Activated CD4-positive, alpha-beta memory T cell treated with anti-CD3 and anti-CD28 coated beads, Interleukin-2, amount 10 ng/mL, durations not matched to agents 7 days and 5 days (primary cell): ENCODE data around the gene ATRN. TPM values are rescaled to one million over a fixed set of nuclear protein-coding genes. Genes with fewer than 3 reads are reported as not detected.

Experiments used
- CTCF ChIA-PET: fragments of 350-600 bp; sonication (Branson Sonifier 250); formaldehyde crosslinking; loops from one replicate; lab custom pipeline; 2021; ENCODE audit warnings: antibody characterized with exemption, inconsistent platforms; lab: Charles Lee
- POLR2A ChIA-PET: fragments of 350-600 bp; sonication (Branson Sonifier 250); formaldehyde crosslinking; loops from one replicate; lab custom pipeline; 2021; ENCODE audit warnings: antibody characterized with exemption; lab: Charles Lee
- DNase-seq: peaks from one replicate; pipeline ENCODE4 v3.0.0-alpha.2; 2020
- H3K27ac Mint-ChIP-seq: one replicate; pipeline ENCODE4 v1.8.0; 2021; ENCODE audit warnings: mild to moderate bottlenecking, mixed read lengths
- H3K27me3 Mint-ChIP-seq: one replicate; pipeline ENCODE4 v1.8.0; 2021; ENCODE audit warnings: mixed read lengths
- H3K36me3 Mint-ChIP-seq: one replicate; pipeline ENCODE4 v1.8.0; 2021; ENCODE audit warnings: low read depth, mixed read lengths
- H3K4me1 Mint-ChIP-seq: one replicate; pipeline ENCODE4 v1.8.0; 2021; ENCODE audit warnings: mixed read lengths
- H3K4me3 Mint-ChIP-seq: one replicate; pipeline ENCODE4 v1.8.0; 2021; ENCODE audit warnings: mild to moderate bottlenecking, mixed read lengths
- H3K9me3 Mint-ChIP-seq: one replicate; pipeline ENCODE4 v1.8.0; 2021; ENCODE audit warnings: mixed read lengths
- total RNA-seq, 2 experiments: library from RNA; stranded (reverse); gene quantifications; one replicate each; pipeline ENCODE4 v1.2.3, GENCODE V29; 2021

Gene ATRN
- total RNA-seq, 2 experiments from 2014 or later: 7.8 to 8.1 TPM

DNA sequence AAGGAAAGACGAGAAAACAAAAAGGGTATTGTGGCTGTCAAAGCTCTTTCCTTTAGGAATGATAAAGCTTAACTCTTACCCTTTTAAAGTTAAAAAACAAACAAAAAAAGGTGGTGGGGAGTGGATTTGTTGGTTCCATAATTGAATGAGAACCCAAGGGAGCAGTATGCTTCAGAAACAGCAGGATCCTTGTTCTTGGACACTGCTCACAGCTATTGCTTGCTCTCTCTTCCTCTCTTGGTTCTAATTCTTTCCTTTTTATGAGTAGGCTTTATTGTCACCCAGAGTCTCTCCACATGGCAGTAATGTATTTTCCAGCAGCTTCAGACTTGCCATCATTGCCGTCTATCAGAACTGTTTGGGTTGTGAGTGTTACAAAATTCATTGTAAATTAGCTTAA lies 18.7 kb upstream of the ATRN start:
- DNase-seq: no peak
- no peaks in the 10 kb centered on the region for H3K36me3 Mint-ChIP-seq
- CTCF ChIA-PET: interaction anchor here (0.8 kb wide), 1 partner anchor 225 kb away, joined by 4 read pairs; no protein-coding TSS in a partner anchor
- H3K9me3 Mint-ChIP-seq: no peaks in the 10 kb centered on the region
- H3K27ac Mint-ChIP-seq: no peak overlapping the region
- POLR2A ChIA-PET: no interaction called here
- peaks cover 20% of the 10 kb centered on the region for H3K27me3 Mint-ChIP-seq
- no peak overlapping the region for H3K4me3 Mint-ChIP-seq
- no peaks in the 10 kb centered on the region for H3K4me1 Mint-ChIP-seq

DNA sequence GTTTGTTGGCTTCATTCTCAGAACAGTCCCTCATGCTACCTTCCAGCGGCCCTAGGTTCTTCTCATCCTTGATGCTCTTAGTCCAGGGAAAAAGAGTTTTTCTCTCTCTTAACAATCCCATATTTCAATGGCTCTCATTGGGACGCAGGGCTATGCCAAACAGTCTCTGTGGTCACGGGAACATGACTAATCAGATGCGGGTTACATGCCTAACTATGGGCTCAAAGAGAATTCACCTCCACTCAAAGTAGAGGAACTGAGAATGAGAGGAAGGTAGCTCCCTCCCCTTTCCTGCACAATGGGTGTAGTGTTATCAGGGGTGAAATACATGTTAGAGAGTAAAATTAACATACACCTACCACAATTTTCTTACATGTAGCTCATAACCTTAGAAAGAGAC lies 18.1 kb upstream of the ATRN start:
- CTCF ChIA-PET: interaction anchor here (0.5 kb wide), 1 partner anchor 187 kb away, joined by 4 read pairs; no protein-coding TSS in a partner anchor
- POLR2A ChIA-PET: no interaction called here
- no peaks in the 10 kb centered on the region for H3K9me3 Mint-ChIP-seq
- H3K27me3 Mint-ChIP-seq: peaks cover 18% of the 10 kb centered on the region
- no peaks in the 10 kb centered on the region for H3K4me1 Mint-ChIP-seq
- H3K36me3 Mint-ChIP-seq: no peaks in the 10 kb centered on the region
- no peak overlapping the region for H3K4me3 Mint-ChIP-seq
- H3K27ac Mint-ChIP-seq: no peak overlapping the region
- DNase-seq: no peak

DNA sequence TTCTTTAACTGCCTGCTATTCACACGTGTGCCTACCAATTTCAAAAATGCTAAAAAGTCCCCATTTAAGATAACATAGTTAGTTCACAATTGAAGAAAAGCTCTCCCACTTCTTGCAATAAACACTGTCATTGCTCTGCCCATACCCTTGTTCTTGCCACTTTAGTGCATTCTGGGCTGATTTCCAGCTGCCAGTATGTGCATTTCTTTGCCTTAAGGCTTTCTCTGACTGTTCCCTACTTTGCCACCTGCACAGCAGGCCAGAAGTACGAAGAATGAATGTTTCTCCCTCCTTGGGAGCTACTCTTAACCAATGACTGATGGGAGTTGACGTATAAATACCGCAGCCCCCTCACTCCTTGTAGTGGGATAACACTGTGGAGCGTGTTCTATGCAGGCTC lies 16.0 kb upstream of the ATRN start:
- POLR2A ChIA-PET: no interaction called here

DNA sequence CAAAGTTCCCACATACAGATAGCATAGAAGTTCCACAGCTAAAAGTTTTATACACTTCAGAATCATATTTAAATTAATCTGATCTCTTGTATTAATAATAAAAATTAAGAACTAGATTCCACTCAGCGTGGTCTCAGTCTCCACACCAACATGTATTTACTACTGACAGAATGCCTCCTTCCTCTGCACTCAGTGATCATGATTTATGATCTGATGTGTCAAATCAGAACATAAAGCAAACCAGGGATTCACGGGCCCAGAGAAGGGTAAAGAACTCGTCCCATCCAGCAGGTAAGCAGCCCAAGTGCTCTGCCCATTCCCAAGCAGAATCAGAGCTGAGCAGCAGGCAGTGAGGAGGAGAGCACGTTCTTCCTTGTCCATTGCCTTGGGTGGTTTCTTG lies 14.2 kb upstream of the ATRN start:
- H3K27me3 Mint-ChIP-seq: peaks cover 13% of the 10 kb centered on the region
- H3K4me3 Mint-ChIP-seq: no peak overlapping the region
- no peak overlapping the region for H3K27ac Mint-ChIP-seq
- DNase-seq: no peak
- H3K36me3 Mint-ChIP-seq: no peaks in the 10 kb centered on the region
- ChIA-PET POLR2A (interaction anchor here (0.7 kb wide), 1 partner anchor 20 kb away, joined by 3 read pairs; no protein-coding TSS in a partner anchor), CTCF (no interaction called here)
- no peaks in the 10 kb centered on the region for H3K4me1 Mint-ChIP-seq
- no peaks in the 10 kb centered on the region for H3K9me3 Mint-ChIP-seq

More for the DNA sequence above, 16.0 kb upstream of the ATRN start:
- peaks cover 16% of the 10 kb centered on the region for H3K27me3 Mint-ChIP-seq
- H3K27ac Mint-ChIP-seq: no peak overlapping the region
- H3K9me3 Mint-ChIP-seq: no peaks in the 10 kb centered on the region
- CTCF ChIA-PET: interaction anchor here (0.6 kb wide), 1 partner anchor 138 kb away, joined by 4 read pairs; no protein-coding TSS in a partner anchor
- no peak overlapping the region for H3K4me3 Mint-ChIP-seq
- no peaks in the 10 kb centered on the region for H3K4me1 Mint-ChIP-seq
- DNase-seq: no peak
- H3K36me3 Mint-ChIP-seq: no peaks in the 10 kb centered on the region

DNA sequence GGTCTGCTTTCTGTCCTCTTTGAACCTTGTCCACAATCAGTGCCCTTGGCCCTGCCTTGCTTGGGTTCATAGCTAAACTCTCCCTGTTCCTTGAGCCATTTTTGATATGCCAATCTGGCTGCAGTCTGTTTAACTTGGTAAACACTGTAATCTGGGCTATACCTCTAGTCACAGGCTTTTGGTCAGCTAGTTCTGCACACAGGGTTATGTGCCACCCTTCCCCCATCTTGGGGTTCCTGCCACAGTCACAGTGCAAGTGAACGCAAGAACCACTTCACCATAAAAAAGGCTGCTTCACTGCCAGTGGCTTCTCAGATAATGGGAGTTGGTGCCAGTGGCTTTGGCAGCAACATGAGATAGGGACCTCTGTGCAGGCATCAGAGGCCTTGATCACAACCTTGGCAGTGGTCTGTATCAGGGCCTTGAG lies 10.9 kb upstream of the ATRN start:
- no peak overlapping the region for H3K27ac Mint-ChIP-seq
- no peaks in the 10 kb centered on the region for H3K9me3 Mint-ChIP-seq
- no peak for DNase-seq
- ChIA-PET CTCF (no interaction called here), POLR2A (no interaction called here)
- peaks cover 6% of the 10 kb centered on the region for H3K27me3 Mint-ChIP-seq
- H3K4me3 Mint-ChIP-seq: no peak overlapping the region
- H3K36me3 Mint-ChIP-seq: no peaks in the 10 kb centered on the region
- no peaks in the 10 kb centered on the region for H3K4me1 Mint-ChIP-seq

DNA sequence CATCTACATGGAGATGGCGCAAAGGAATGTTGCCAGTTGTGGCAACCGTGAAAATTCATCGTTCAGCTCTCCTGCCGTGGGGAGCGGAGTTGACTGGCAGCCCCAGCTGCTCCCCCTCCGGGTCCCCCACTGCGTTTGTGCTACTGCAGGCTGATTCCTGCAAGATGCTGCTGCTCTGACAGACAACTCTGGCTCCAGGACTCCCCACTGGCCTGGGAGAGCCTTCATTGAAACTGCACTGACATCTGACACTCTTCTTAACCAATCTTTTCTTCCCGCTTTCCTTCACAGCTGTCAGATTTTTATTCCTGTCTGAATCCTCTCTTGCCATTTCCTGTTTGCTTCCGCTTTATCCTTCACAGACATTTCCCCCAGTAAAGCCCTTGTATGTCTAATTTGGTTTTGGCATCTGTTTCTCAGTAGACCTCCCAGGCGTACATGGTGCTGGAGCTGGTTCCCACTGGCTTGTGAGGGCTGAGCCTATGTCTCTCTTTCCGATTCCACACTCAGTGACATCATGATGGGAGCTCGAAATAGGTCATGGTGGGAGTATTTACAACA lies 9.5 kb upstream of the ATRN start:
- Mint-ChIP-seq H3K4me1 (no peaks in the 10 kb centered on the region), H3K36me3 (no peaks in the 10 kb centered on the region), H3K27ac (no peak overlapping the region), H3K27me3 (peaks cover 14% of the 10 kb centered on the region), H3K4me3 (no peak overlapping the region), H3K9me3 (no peaks in the 10 kb centered on the region)
- CTCF ChIA-PET: no interaction called here
- POLR2A ChIA-PET: interaction anchor here (1.2 kb wide), 1 partner anchor 11 kb away, joined by 3 read pairs; no protein-coding TSS in a partner anchor
- no peak for DNase-seq

DNA sequence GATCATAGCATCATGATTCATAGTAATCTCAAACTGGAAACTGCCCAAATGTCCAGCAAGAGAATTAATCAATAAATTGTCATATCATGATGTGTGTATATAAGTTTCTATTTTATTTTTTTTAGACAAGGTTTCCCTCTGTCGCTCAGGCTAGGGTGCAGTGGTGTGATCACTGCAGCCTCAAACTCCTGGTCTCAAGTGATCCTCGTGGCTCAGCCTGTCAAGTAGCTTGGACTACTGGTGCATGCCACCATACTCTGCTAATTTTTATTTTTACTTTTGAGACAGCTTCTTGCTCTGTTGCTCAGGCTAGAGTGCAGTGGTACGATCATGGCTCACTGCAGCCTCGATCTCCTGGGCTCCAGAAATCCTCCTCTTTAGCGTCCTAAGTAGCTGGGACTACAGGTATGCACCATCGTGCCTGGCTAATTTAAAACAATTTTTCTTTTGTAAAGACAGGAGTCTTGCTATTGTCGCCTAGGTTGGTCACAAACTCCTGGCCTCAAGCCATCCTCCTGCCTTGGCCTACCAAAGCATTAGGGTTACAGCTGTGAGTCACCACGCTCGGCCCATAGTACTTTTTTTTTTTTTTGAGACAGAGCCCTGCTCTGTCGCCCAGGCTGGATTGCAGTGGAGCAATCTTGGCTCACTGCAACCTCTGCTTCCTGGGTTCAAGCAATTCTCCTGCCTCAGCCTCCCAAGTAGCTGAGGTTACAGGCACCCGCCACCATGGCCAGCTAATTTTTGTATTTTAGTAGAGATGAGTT lies 8.7 kb upstream of the ATRN start:
- ChIA-PET POLR2A (interaction anchor here (1.2 kb wide), 1 partner anchor 12 kb away, joined by 3 read pairs; no protein-coding TSS in a partner anchor), CTCF (no interaction called here)
- H3K4me3 Mint-ChIP-seq: no peak overlapping the region

DNA sequence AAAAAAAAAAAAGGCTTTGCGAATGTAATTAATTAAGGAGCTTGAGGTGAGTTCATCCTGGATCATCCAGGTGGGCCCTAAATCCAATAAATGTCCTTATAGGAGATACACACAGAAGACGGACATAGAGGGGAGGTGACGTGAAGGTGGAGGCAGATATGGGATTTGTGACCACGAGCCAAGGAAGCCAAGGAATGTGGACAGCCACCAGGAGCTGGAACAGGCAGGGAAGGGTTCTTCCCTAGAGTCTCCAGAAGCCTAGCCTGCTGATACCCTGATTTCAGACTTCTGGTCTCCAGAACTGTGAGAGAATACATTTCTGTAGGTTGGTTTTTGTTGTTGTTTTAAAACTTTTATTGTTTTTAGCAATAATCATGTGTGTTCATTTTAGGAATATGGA lies 6.7 kb upstream of the ATRN start:
- H3K27me3 Mint-ChIP-seq: peaks cover 21% of the 10 kb centered on the region
- DNase-seq: no peak
- no peaks in the 10 kb centered on the region for H3K9me3 Mint-ChIP-seq
- no peak overlapping the region for H3K4me3 Mint-ChIP-seq
- no peaks in the 10 kb centered on the region for H3K4me1 Mint-ChIP-seq
- H3K27ac Mint-ChIP-seq: no peak overlapping the region
- no peaks in the 10 kb centered on the region for H3K36me3 Mint-ChIP-seq
- ChIA-PET CTCF (no interaction called here), POLR2A (no interaction called here)

More for the DNA sequence above, 8.7 kb upstream of the ATRN start:
- H3K27me3 Mint-ChIP-seq: peaks cover 21% of the 10 kb centered on the region
- H3K4me1 Mint-ChIP-seq: no peaks in the 10 kb centered on the region
- H3K36me3 Mint-ChIP-seq: no peaks in the 10 kb centered on the region
- H3K9me3 Mint-ChIP-seq: no peaks in the 10 kb centered on the region
- H3K27ac Mint-ChIP-seq: no peak overlapping the region
- DNase-seq: no peak

DNA sequence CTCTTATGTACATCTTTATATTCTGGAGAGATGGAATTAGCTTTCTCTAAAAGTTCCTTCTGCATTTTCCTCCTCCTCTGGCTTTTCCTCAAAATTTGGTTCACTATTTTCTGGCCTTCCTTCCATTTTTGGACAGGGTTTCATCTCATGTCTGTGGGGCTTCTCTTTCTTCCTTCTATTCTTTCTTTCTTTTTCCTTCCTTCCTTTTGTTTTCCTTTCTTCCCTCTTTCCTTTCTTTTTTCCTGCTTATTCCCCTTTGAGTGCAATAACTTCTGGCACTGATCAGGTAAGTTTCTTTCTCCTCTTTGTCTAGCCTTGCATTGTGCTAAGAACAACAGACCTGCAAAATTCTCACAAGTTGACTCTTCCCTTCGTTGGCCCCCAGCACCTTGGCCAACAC lies 5.5 kb upstream of the ATRN start:
- Mint-ChIP-seq H3K4me1 (peaks cover 2% of the 10 kb centered on the region), H3K36me3 (no peaks in the 10 kb centered on the region), H3K9me3 (no peaks in the 10 kb centered on the region), H3K27ac (no peak overlapping the region), H3K27me3 (peaks cover 21% of the 10 kb centered on the region), H3K4me3 (no peak overlapping the region)
- no peak for DNase-seq
- ChIA-PET POLR2A (interaction anchor here (1.1 kb wide), 1 partner anchor 8 kb away, joined by 3 read pairs; no protein-coding TSS in a partner anchor), CTCF (no interaction called here)

DNA sequence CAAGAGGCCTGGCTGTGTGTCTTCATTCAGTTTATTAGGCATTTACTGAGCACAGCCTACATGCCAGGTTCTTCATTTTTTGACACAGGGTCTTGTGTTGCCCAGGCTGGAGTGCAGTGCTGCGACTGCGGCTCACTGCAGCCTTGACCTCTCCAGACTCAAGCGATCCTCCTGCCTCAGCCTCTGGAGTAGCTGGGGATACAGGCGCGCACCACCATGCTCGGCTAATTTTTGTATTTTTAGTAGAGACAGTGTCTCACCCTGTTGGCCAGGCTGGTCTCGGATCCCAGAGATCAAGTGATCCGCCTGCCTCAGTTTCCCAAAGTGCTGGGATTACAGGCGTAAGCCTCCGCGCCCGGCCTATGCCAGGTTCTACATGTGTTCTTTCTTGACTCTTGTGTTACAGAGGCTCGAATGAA lies 601 bp upstream of the ATRN start:
- H3K27ac Mint-ChIP-seq: no peak overlapping the region
- peaks cover 16% of the 10 kb centered on the region for H3K27me3 Mint-ChIP-seq
- H3K9me3 Mint-ChIP-seq: no peaks in the 10 kb centered on the region
- H3K4me3 Mint-ChIP-seq: peak overlapping the region; percentile 88
- no peak for DNase-seq
- H3K36me3 Mint-ChIP-seq: no peaks in the 10 kb centered on the region
- POLR2A ChIA-PET: interaction anchor here (0.5 to 1.0 kb wide), 3 partner anchors 61 to 422 kb away, joined by 3 to 4 read pairs (median 3); no protein-coding TSS in a partner anchor
- CTCF ChIA-PET: interaction anchor here (1.5 kb wide), 1 partner anchor 241 kb away, joined by 3 read pairs; no protein-coding TSS in a partner anchor
- peaks cover 30% of the 10 kb centered on the region for H3K4me1 Mint-ChIP-seq

DNA sequence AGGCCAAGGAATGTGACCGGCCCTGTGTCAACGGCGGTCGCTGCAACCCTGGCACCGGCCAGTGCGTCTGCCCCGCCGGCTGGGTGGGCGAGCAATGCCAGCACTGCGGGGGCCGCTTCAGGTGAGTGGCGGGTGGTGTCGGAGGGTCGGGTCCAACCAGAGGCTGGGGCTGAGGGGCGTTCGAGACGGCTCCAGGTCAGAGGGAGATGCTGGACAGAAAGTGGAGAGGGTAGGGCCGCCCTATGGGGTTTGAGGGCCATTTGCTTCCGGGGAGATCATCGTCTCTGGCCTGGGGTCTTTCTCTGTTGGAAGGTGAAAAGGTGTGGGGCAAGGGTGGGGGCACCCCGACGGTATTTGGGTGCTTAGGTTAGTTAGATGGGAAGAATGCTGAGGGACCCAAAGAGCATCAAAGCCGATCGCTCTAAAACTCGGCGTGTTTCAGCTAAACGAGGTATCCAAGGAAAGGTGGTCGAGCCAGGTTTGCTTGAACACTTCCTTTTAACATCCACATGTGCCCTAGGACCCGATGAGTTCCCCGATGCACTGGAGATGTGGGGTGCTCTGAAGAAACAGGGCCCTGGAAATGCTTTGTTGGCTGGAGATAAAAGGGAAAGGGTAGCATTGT lies 691 bp downstream of the ATRN start:
- Mint-ChIP-seq H3K36me3 (no peaks in the 10 kb centered on the region), H3K27ac (peak overlapping the region; percentile 18), H3K4me3 (peak overlapping the region; percentile 88), H3K4me1 (peaks cover 30% of the 10 kb centered on the region), H3K9me3 (no peaks in the 10 kb centered on the region), H3K27me3 (peaks cover 5% of the 10 kb centered on the region)
- ChIA-PET POLR2A (no interaction called here), CTCF (interaction anchor here (1.4 kb wide), 1 partner anchor 239 kb away, joined by 4 read pairs; no protein-coding TSS in a partner anchor)
- DNase-seq: no peak

DNA sequence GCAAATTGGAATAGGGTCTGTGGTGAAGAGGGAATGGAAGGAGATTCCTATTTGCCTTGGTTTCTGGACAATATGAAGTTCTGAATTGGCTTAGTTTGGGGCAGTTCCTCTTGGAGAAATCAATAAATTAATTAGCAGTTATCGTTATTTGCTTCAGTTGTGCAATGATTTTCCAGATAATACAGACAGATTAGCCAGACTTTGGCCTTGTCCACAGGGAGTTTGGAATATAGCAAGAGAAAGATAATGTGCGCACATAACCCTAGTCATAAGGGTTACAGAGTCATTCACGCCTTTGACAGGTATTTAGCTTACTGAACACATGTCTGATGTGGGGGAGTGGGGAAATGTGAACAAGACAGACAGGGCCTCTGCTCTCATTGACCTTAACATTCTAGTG lies 1.3 kb downstream of the ATRN start:
- no peak for DNase-seq
- H3K4me3 Mint-ChIP-seq: peak overlapping the region; percentile 88
- no peaks in the 10 kb centered on the region for H3K9me3 Mint-ChIP-seq
- ChIA-PET CTCF (interaction anchor here (1.4 kb wide), 1 partner anchor 239 kb away, joined by 4 read pairs; no protein-coding TSS in a partner anchor), POLR2A (no interaction called here)
- peaks cover 30% of the 10 kb centered on the region for H3K4me1 Mint-ChIP-seq
- no peaks in the 10 kb centered on the region for H3K27me3 Mint-ChIP-seq
- no peaks in the 10 kb centered on the region for H3K36me3 Mint-ChIP-seq
- no peak overlapping the region for H3K27ac Mint-ChIP-seq

DNA sequence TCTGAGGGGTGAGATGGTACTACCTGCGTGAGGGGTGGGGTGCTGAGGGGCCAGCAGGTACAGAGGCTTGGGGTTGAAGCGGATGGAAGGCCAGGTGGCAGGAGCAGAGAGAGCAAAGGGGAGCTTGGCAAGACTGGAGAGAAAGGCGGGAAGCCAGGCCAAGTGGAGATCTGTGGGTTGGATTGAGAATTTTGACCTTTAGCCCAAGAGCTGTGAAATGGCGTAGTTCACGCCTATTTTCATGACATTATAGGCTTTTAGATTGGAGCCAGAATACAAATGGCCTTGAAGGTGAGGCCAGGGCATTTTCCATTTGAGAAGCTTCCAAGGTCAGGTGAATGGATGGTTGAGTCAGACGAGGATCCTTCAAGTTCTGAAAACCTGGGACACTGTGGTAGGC lies 2.5 kb downstream of the ATRN start:
- Mint-ChIP-seq H3K36me3 (no peaks in the 10 kb centered on the region), H3K27me3 (no peaks in the 10 kb centered on the region), H3K4me1 (peaks cover 30% of the 10 kb centered on the region), H3K27ac (no peak overlapping the region), H3K9me3 (no peaks in the 10 kb centered on the region), H3K4me3 (no peak overlapping the region)
- ChIA-PET CTCF (interaction anchor here (0.6 to 1.4 kb wide), 2 partner anchors 12 to 157 kb away, joined by 4 read pairs; no protein-coding TSS in a partner anchor), POLR2A (interaction anchor here (1.0 to 1.1 kb wide), 2 partner anchors 7 to 315 kb away, joined by 3 read pairs; no protein-coding TSS in a partner anchor)
- DNase-seq: no peak
